ENCODE measurements around the gene SULT1A1.

The SULT1A1 gene

GRCh38 chr16:28590384-28591340 lies 19.2 kb downstream of the SULT1A1 start:
- TF ChIP-seq, protein P1, sequence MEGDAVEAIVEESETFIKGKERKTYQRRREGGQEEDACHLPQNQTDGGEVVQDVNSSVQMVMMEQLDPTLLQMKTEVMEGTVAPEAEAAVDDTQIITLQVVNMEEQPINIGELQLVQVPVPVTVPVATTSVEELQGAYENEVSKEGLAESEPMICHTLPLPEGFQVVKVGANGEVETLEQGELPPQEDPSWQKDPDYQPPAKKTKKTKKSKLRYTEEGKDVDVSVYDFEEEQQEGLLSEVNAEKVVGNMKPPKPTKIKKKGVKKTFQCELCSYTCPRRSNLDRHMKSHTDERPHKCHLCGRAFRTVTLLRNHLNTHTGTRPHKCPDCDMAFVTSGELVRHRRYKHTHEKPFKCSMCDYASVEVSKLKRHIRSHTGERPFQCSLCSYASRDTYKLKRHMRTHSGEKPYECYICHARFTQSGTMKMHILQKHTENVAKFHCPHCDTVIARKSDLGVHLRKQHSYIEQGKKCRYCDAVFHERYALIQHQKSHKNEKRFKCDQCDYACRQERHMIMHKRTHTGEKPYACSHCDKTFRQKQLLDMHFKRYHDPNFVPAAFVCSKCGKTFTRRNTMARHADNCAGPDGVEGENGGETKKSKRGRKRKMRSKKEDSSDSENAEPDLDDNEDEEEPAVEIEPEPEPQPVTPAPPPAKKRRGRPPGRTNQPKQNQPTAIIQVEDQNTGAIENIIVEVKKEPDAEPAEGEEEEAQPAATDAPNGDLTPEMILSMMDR (IDR thresholded peaks at IDR 0.05; ENCODE audit: low read depth, low read length): no peak
- no peak overlapping the region for H3K4me3 ChIP-seq (ENCODE audit: low read depth, low read length)

- TF ChIP-seq, protein P1 (IDR thresholded peaks at IDR 0.05; ENCODE audit: low read depth, low read length): no peak
Measured at GRCh38 chr16:28589930-28590329, 19.9 kb downstream of the SULT1A1 start.

GRCh38 chr16:28589069-28589468 lies 20.8 kb downstream of the SULT1A1 start:
- TF ChIP-seq, protein P1 (IDR thresholded peaks at IDR 0.05; ENCODE audit: low read depth, low read length): no peak
- H3K4me3 ChIP-seq (ENCODE audit: low read depth, low read length): no peak overlapping the region

More at GRCh38 chr16:28589930-28590329, 19.9 kb downstream of the SULT1A1 start:
- no peak overlapping the region for H3K4me3 ChIP-seq (ENCODE audit: low read depth, low read length)

DNA sequence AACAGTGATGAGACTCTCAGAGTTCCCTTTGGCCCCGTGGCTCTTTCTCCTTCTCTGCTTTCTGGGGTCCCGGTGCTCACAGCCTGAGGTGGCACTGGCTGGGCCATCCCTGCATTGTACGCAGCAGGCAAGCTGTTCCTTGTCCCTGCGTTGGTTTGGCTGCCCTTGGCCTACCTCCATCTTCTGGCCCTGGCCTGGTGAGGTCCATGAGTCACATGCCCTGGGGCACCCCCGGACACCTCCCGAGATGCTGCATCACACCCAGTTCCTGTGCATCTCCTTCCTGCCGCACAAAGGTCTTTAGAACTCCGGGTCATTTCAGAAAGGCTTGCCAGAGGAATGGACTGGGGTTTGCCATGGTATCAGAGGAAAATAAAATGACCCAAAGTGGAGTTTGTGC lies 22.5 kb downstream of the SULT1A1 start:
- TF ChIP-seq, protein P1 (IDR thresholded peaks at IDR 0.05; ENCODE audit: low read depth, low read length): no peak
- H3K4me3 ChIP-seq (ENCODE audit: low read depth, low read length): no peak overlapping the region

- TF ChIP-seq, protein P1 (IDR thresholded peaks at IDR 0.05; ENCODE audit: low read depth, low read length): no peak
- no peak overlapping the region for H3K4me3 ChIP-seq (ENCODE audit: low read depth, low read length)
Measured at GRCh38 chr16:28586466-28586865, 23.4 kb downstream of the SULT1A1 start.

- no peak overlapping the region for H3K4me3 ChIP-seq (ENCODE audit: low read depth, low read length)
- TF ChIP-seq, protein P1 (IDR thresholded peaks at IDR 0.05; ENCODE audit: low read depth, low read length): no peak
Measured at GRCh38 chr16:28585674-28586073, 24.2 kb downstream of the SULT1A1 start.

DNA sequence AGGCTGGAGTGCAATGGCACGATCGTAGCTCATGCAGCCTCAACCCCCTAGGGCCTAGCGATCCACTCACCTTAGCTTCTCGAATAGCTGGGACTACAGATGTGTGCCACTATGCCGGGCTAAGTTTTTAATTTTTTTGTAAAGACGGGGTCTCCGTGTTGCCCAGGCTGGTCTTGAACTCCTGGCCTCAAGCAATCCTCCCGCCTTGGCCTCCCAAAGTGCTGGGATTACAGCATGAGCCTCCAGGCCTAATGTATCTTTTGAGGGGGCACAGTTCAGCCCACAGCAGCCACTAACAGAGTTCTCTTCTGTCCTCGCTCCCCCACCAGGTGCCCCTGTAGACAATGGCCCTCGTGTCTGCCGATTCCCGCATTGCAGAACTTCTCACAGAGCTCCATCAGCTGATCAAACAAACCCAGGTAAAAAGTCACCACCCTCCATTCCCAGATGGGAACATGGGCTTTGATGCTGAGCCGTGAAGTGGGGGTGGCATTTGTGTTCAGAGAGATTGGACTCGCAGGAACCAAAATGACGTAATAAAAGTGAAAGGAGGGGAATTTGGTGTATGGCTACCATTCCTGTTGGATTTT lies 29.0 kb downstream of the SULT1A1 start:
- TF ChIP-seq, protein P1 (IDR thresholded peaks at IDR 0.05; ENCODE audit: low read depth, low read length): no peak
- no peak overlapping the region for H3K4me3 ChIP-seq (ENCODE audit: low read depth, low read length)
